Measurements from ENCODE around the gene XPO6. TPM values are rescaled to one million over a fixed set of nuclear protein-coding genes. Genes with fewer than 3 reads are reported as not detected.
A peak's percentile ranks its signal among the peaks of the same experiment; 100 is the strongest.

Gene XPO6
- total RNA-seq, 1 donor from 2014 or later: 59.4 TPM

GRCh38 chr16:28064706-28065249 lies 147.0 kb downstream of the XPO6 start:
- DNase-seq (ENCODE audit: low read depth in 2 of 2): no peak

- no peak for DNase-seq (ENCODE audit: low read depth in 2 of 2)
Measured at GRCh38 chr16:28064150-28064549, 147.6 kb downstream of the XPO6 start.

- DNase-seq (ENCODE audit: low read depth in 2 of 2): peak in 1 of 2 donors; percentile 29
Measured at GRCh38 chr16:28063591-28064061, 148.1 kb downstream of the XPO6 start, which contains the start of gene GSG1L. Gene GSG1L, minus strand, starts transcription at chr16:28063714. Its CDS starts 290 bp downstream, at chr16:28063424.

- DNase-seq (ENCODE audit: low read depth in 2 of 2): peak in 1 of 2 donors; percentile 50
Measured at GRCh38 chr16:28062847-28063521, 148.8 kb downstream of the XPO6 start.

GRCh38 chr16:28062261-28062846 lies 149.4 kb downstream of the XPO6 start:
- no peak for DNase-seq (ENCODE audit: low read depth in 2 of 2)

GRCh38 chr16:28061352-28062101 lies 150.2 kb downstream of the XPO6 start:
- no peak for DNase-seq (ENCODE audit: low read depth in 2 of 2)

- no peak for DNase-seq (ENCODE audit: low read depth in 2 of 2)
Measured at GRCh38 chr16:28059841-28060575, 151.8 kb downstream of the XPO6 start.

GRCh38 chr16:28058839-28059589 lies 152.8 kb downstream of the XPO6 start:
- no peak for DNase-seq (ENCODE audit: low read depth in 2 of 2)

GRCh38 chr16:28057949-28058348 lies 153.8 kb downstream of the XPO6 start:
- DNase-seq (ENCODE audit: low read depth in 2 of 2): no peak

GRCh38 chr16:28053461-28053860 lies 158.3 kb downstream of the XPO6 start:
- DNase-seq (ENCODE audit: low read depth in 2 of 2): no peak

GRCh38 chr16:28052274-28053128 lies 159.3 kb downstream of the XPO6 start:
- no peak for DNase-seq (ENCODE audit: low read depth in 2 of 2)

GRCh38 chr16:28051486-28051885 lies 160.3 kb downstream of the XPO6 start:
- no peak for DNase-seq (ENCODE audit: low read depth in 2 of 2)

Other genes starting within 250 kb of the XPO6 start
- gene GSG1L, start 148.3 kb downstream of the XPO6 start, total RNA-seq: 0.63 TPM in 1 of 2 replicates, not detected in the other
- gene SBK1, start 80.6 kb upstream of the XPO6 start, total RNA-seq: under 0.01 and 0.13 TPM in 2 replicates
- not detected in 2 replicates for gene NPIPB6, start 151.5 kb upstream of the XPO6 start, total RNA-seq
- 157 and 212 TPM in 2 replicates for gene EIF3CL, start 191.9 kb upstream of the XPO6 start, total RNA-seq

All from dermis microvascular lymphatic vessel endothelial cell (primary cell).